ENCODE results near the gene BPIFB2.

DNA sequence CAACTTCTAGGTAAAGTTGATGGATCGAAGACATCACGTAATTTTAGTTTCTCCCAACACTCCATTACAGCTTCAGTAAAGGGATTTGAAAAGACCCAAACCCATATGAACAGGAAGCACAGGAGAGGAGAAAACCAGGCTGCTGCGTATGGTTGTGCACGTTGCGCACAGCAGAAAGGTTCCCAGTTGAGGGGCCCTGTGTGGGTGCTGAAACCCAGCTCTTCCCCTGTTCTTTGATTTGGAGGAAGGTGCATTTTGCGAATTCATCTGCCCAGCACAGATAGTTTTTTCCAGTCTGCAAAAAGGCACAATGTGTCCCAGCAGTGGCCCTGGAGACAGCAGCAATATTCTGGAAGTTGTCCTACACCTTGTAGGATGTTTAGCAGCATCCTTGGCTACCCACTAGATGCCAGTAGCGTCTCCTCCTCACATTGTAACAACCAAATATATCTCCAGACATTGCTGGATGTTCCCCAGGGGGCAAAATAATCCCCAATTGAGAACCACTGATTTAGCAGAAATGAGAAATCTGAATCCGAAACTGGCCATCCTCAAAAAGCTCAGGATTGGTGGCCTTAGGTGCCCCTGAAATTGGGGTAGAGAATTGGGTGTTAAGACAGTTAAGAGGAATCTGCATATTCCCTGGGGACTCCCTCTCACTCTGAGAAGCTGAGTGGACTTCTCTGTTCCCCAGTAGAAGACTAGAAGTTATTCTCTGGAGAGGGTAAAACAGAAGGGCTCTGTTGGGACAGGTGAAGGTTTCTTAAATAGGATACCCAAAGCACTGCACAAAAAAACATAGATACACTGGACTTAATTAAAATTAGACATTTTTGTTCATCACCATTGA lies 15.5 kb upstream of the BPIFB2 start:
- no peak for TF ChIP-seq CTCF (conservative IDR thresholded peaks at IDR 0.05 in 1 of 2, IDR thresholded peaks at IDR 0.05 in 1 of 2; ENCODE audit: low read depth in 1 of 2, low read length in 2 of 2)
- no peak for TF ChIP-seq EZH2 (IDR thresholded peaks at IDR 0.05; ENCODE audit: low read length, missing control alignments)

Data from fibroblast of lung (primary cell).